GM12878 (cell line): ENCODE results near the gene LDLRAP1. TPM values are rescaled to one million over a fixed set of nuclear protein-coding genes. Genes with fewer than 3 reads are reported as not detected.

ENCODE experiments used
- ATAC-seq: fragments of 200-7000 bp; cut with Tn5 transposase; 3 replicates; pipeline ENCODE4 v1.9.1; 2020; ENCODE audit warnings: mild to moderate bottlenecking, moderate library complexity
- BruUV-seq: library from RNA; stranded (reverse); fragments of 400-500 nt; replicated peaks from 2 replicates; lab custom pipeline; 2021; lab: Mats Ljungman, UMichigan
- CTCF ChIA-PET: fragments of 300-600 bp; sonication (Branson Sonifier 250); formaldehyde crosslinking; extraction: SDS; loops from one replicate; lab custom pipeline; 2021; ENCODE audit warnings: inconsistent platforms; lab: Yijun Ruan, JAX
- POLR2A ChIA-PET: fragments of 350-600 bp; formaldehyde crosslinking; extraction: SDS; loops from one replicate; lab custom pipeline; 2021; ENCODE audit warnings: inconsistent platforms; lab: Charles Lee
- RAD21 ChIA-PET: fragments of 300-600 bp; sonication (Branson Sonifier 250); formaldehyde crosslinking; loops from one replicate; lab custom pipeline; 2023; ENCODE audit warnings: antibody characterized with exemption; ENCODE audit not compliant: unreplicated experiment; lab: Charles Lee
- SMC1A ChIA-PET: fragments of 300-600 bp; sonication (Branson Sonifier 250); formaldehyde crosslinking; loops from one replicate; lab custom pipeline; 2023; ENCODE audit not compliant: unreplicated experiment, uncharacterized antibody; lab: Charles Lee
- DNase-seq: peaks from one replicate; pipeline ENCODE4 v3.0.0-alpha.2; 2011; ENCODE audit warnings: low read depth, low spot score
- FAIRE-seq: peaks from 3 replicates; lab custom pipeline; 2011; peaks lifted over from hg19 to GRCh38; lab: Jason Lieb, UNC
- H2AFZ ChIP-seq: 2 replicates; pipeline ENCODE4 v1.6.0; 2011; ENCODE audit warnings: low read depth, low read length, control low read depth; ENCODE audit not compliant: control insufficient read depth
- H3K27ac ChIP-seq: 2 replicates; pipeline ENCODE4 v1.5.1; 2011; ENCODE audit warnings: control low read depth; ENCODE audit not compliant: control insufficient read depth, insufficient read depth
- H3K27me3 ChIP-seq, 2 experiments: replicated peaks in 1 of 2; 2 replicates each; pipeline versions ENCODE4 v1.6.0 to v1.6.1; 2011; ENCODE audit warnings: low read length in 1 of 2; ENCODE audit not compliant: control insufficient read depth in 2 of 2, insufficient read depth in 2 of 2
- H3K36me3 ChIP-seq, 2 experiments: 2 replicates each; pipeline ENCODE4 v1.5.1; 2011; ENCODE audit warnings: low read length in 1 of 2; ENCODE audit not compliant: control insufficient read depth in 2 of 2, insufficient read depth in 2 of 2
- H3K4me1 ChIP-seq: 2 replicates; pipeline ENCODE4 v1.6.1; 2011; ENCODE audit warnings: mild to moderate bottlenecking, low read length, moderate library complexity, mixed read lengths; ENCODE audit not compliant: control insufficient read depth, insufficient read depth
- H3K4me2 ChIP-seq: 2 replicates; pipeline ENCODE4 v1.6.0; 2011; ENCODE audit warnings: control low read depth; ENCODE audit not compliant: control insufficient read depth, insufficient read depth
- H3K4me3 ChIP-seq: fragments of 200-600 bp; sonication (generic); 2 replicates; pipeline ENCODE4 v1.5.1; 2016
- H3K79me2 ChIP-seq: 2 replicates; pipeline ENCODE4 v1.6.0; 2011; ENCODE audit warnings: low read length; ENCODE audit not compliant: control insufficient read depth, insufficient read depth
- H3K9ac ChIP-seq: 2 replicates; pipeline ENCODE4 v1.8.0; 2011; ENCODE audit warnings: low read length, control low read depth, mixed read lengths; ENCODE audit not compliant: control insufficient read depth, insufficient read depth
- H3K9me3 ChIP-seq: replicated peaks from 3 replicates; pipeline ENCODE4 v1.5.1; 2011; ENCODE audit warnings: mild to moderate bottlenecking, low read length; ENCODE audit not compliant: control insufficient read depth, insufficient read depth
- H4K20me1 ChIP-seq: 2 replicates; pipeline ENCODE4 v1.6.0; 2011; ENCODE audit not compliant: control insufficient read depth, insufficient read depth
- FOXM1 ChIP-seq: IDR thresholded peaks from 2 replicates; pipeline ENCODE4 v1.6.1; 2012; ENCODE audit warnings: low read depth, mild to moderate bottlenecking, inconsistent platforms, low read length, moderate library complexity
- PML ChIP-seq: IDR thresholded peaks from 2 replicates; pipeline ENCODE4 v1.6.1; 2012; ENCODE audit warnings: low read length, inconsistent platforms
- POLR2AphosphoS5 ChIP-seq: IDR thresholded peaks from 2 replicates; pipeline ENCODE4 v1.6.1; 2011; ENCODE audit warnings: mild to moderate bottlenecking, low read length, inconsistent platforms
- YY1 ChIP-seq: IDR thresholded peaks from 2 replicates; pipeline ENCODE4 v1.6.1; 2011; ENCODE audit warnings: low read depth, mild to moderate bottlenecking, low read length
- ZNF274 ChIP-seq: IDR thresholded peaks from one replicate; pipeline ENCODE4 v1.8.0; 2011; ENCODE audit not compliant: insufficient read length, insufficient read depth
- WGBS: methylation state at CpG from one replicate; pipeline ENCODE4 v1.1.6; 2016; ENCODE audit warnings: low lambda C conversion rate; ENCODE audit not compliant: insufficient replicate concordance, insufficient coverage; ENCODE audit errors: missing lambda C conversion rate; 5-methylcytosine and 5-hydroxymethylcytosine counted together
- in situ Hi-C: fragments of 300-500 bp; cut with MboI; formaldehyde crosslinking; loops from 9 replicates; pipeline ENCODE4 v1.14.3; 2018; ENCODE audit warnings: mixed read lengths
- intact Hi-C: fragments of 100-400 bp; cut with micrococcal nuclease; formaldehyde crosslinking; loops from one replicate; pipeline ENCODE4 v1.14.2; 2022; ENCODE audit not compliant: unreplicated experiment
- polyA plus RNA-seq, 11 experiments: library from polyadenylated mRNA; depleted of rRNA in 4 of 11; unstranded in 6 of 11; stranded (reverse) in 5 of 11; fragments of >200 nt; fragmentation: Nextera tagmentation in 4 of 11; fragmentation: Illumina TruSeq in 1 of 11; extraction: Ambion mirVana in 4 of 11; extraction: Trizol in 1 of 11; gene quantifications; 1 replicate in 1 of 11; 2 replicates in 10 of 11; pipeline versions ENCODE4 v1.2.1 to v1.2.3, GENCODE V29; 2011 to 2016; ENCODE audit warnings: inconsistent platforms in 2 of 11, missing spikeins in 2 of 11, low read depth in 1 of 11
- total RNA-seq, 4 experiments: library from RNA; depleted of rRNA in 3 of 4; stranded (reverse); fragments of >200 nt in 3 of 4; fragmentation: Illumina TruSeq in 1 of 4; extraction: Trizol in 1 of 4; gene quantifications; 2 replicates each; pipeline versions ENCODE4 v1.2.1 to v1.2.3, GENCODE V29; 2013 to 2021

LDLRAP1 gene
- total and polyA plus RNA-seq, 10 of the 15 experiments (the other 5 are each of a cell fraction or from before 2014, with no cell fraction given) = 0.43 to 37.6 (median 22.0) TPM

- no peaks in the 10 kb centered on the region for H3K4me1 ChIP-seq
- H4K20me1 ChIP-seq = no peaks in the 10 kb centered on the region
- no peak overlapping the region for H2AFZ ChIP-seq
- in situ Hi-C loops (no loop called here), intact Hi-C loops (no loop called here)
- ChIA-PET SMC1A (no interaction called here), RAD21 (no interaction called here), POLR2A (no interaction called here), CTCF (no interaction called here)
- no peaks in the 10 kb centered on the region for H3K36me3 ChIP-seq
- H3K27ac ChIP-seq = no peak overlapping the region
- FAIRE-seq = no peak
- H3K9me3 ChIP-seq = no peaks in the 10 kb centered on the region
- H3K27me3 ChIP-seq = no peaks in the 10 kb centered on the region; a peak in 1 of 4 replicates
- H3K79me2 ChIP-seq = no peaks in the 10 kb centered on the region
- no peak for DNase-seq
- no peak for TF ChIP-seq PML
- no peak for TF ChIP-seq YY1
- no peak for TF ChIP-seq ZNF274
- no peak for TF ChIP-seq POLR2AphosphoS5
- TF ChIP-seq FOXM1 = no peak
- 50% methylated on average over 21 of the region's 21 CpGs for WGBS
- BruUV-seq = no TSS peak
- no peak overlapping the region for H3K9ac ChIP-seq
- no peak overlapping the region for H3K4me2 ChIP-seq
- no peak overlapping the region for H3K4me3 ChIP-seq
- no peak for ATAC-seq
These were observed 33.9 kb downstream of the LDLRAP1 start for GRCh38 chr1:25577134-25577920.
